Hepatocyte (in vitro differentiated cells): ENCODE measurements around the gene PARK7. TPM values are rescaled to one million over a fixed set of nuclear protein-coding genes. Genes with fewer than 3 reads are reported as not detected.

Experiments used
- DNase-seq: peaks from one replicate; pipeline ENCODE4 v3.0.0-alpha.2; 2016; ENCODE audit warnings: low spot score
- H2AFZ ChIP-seq: fragments of 200-600 bp; sonication (generic); 2 replicates; pipeline ENCODE4 v1.6.0; 2016; ENCODE audit warnings: antibody characterized with exemption, mild to moderate bottlenecking
- H3K27ac ChIP-seq: fragments of 200-600 bp; sonication (generic); 2 replicates; pipeline ENCODE4 v1.5.1; 2016; ENCODE audit warnings: mild to moderate bottlenecking
- H3K27me3 ChIP-seq: fragments of 200-600 bp; sonication (generic); 2 replicates; pipeline ENCODE4 v1.6.1; 2016
- H3K36me3 ChIP-seq: fragments of 200-600 bp; sonication (generic); replicated peaks from 2 replicates; pipeline ENCODE4 v1.5.1; 2016; ENCODE audit warnings: low read depth; ENCODE audit not compliant: insufficient read depth
- H3K4me1 ChIP-seq: fragments of 200-600 bp; sonication (generic); 2 replicates; pipeline ENCODE4 v1.5.1; 2016; ENCODE audit warnings: mild to moderate bottlenecking, moderate library complexity; ENCODE audit not compliant: insufficient read depth
- H3K4me2 ChIP-seq: fragments of 200-600 bp; sonication (generic); 2 replicates; pipeline ENCODE4 v1.6.0; 2016
- H3K4me3 ChIP-seq: fragments of 200-600 bp; sonication (generic); 2 replicates; pipeline ENCODE4 v1.5.1; 2016; ENCODE audit warnings: mild to moderate bottlenecking
- H3K79me2 ChIP-seq: fragments of 200-600 bp; sonication (generic); 2 replicates; pipeline ENCODE4 v1.6.0; 2017; ENCODE audit warnings: mild to moderate bottlenecking
- H3K9me2 ChIP-seq: fragments of 200-600 bp; sonication (generic); replicated peaks from 2 replicates; pipeline ENCODE4 v1.6.0; 2017; ENCODE audit warnings: mild to moderate bottlenecking; ENCODE audit not compliant: insufficient read depth
- H3K9me3 ChIP-seq: fragments of 200-600 bp; sonication (generic); 2 replicates; pipeline ENCODE4 v1.5.1; 2016; ENCODE audit warnings: low read depth, mild to moderate bottlenecking
- H4K20me1 ChIP-seq: fragments of 200-600 bp; sonication (generic); 2 replicates; pipeline ENCODE4 v1.6.0; 2016; ENCODE audit warnings: mild to moderate bottlenecking; ENCODE audit not compliant: insufficient read depth, poor library complexity, severe bottlenecking
- CTCF ChIP-seq: fragments of 200-600 bp; sonication (generic); IDR thresholded peaks from 2 replicates; pipeline ENCODE4 v1.5.1; 2016; ENCODE audit warnings: antibody characterized with exemption, mild to moderate bottlenecking; ENCODE audit not compliant: poor library complexity
- EZH2 ChIP-seq: fragments of 200-600 bp; sonication (generic); IDR thresholded peaks from 2 replicates; pipeline ENCODE4 v1.6.1; 2016; ENCODE audit warnings: antibody characterized with exemption, mild to moderate bottlenecking, borderline replicate concordance
- EZH2phosphoT487 ChIP-seq: fragments of 200-600 bp; sonication (generic); IDR thresholded peaks from one replicate; pipeline ENCODE4 v1.6.1; 2018; ENCODE audit warnings: antibody characterized with exemption, mild to moderate bottlenecking, low read depth, moderate library complexity; ENCODE audit not compliant: unreplicated experiment, severe bottlenecking
- WGBS: methylation state at CpG from one replicate; pipeline ENCODE4 v1.1.6; 2016; ENCODE audit warnings: low lambda C conversion rate; ENCODE audit errors: missing lambda C conversion rate; 5-methylcytosine and 5-hydroxymethylcytosine counted together
- polyA plus RNA-seq: library from polyadenylated mRNA; unstranded; fragments of >200 nt; fragmentation: Nextera tagmentation; extraction: Ambion mirVana; gene quantifications from 2 replicates; pipeline ENCODE4 v1.2.1, GENCODE V29; 2016
- total RNA-seq: library from RNA; depleted of rRNA; stranded (reverse); fragments of >200 nt; gene quantifications from 2 replicates; pipeline ENCODE4 v1.2.3, GENCODE V29; 2014

The PARK7 gene
- total and polyA plus RNA-seq, 2 experiments from 2014 or later, result 166 to 395 TPM

- Histone ChIP-seq H2AFZ (no peak overlapping the region), H3K27me3 (no peaks in the 10 kb centered on the region), H3K79me2 (peaks cover 5% of the 10 kb centered on the region), H3K36me3 (no peaks in the 10 kb centered on the region), H3K27ac (no peak overlapping the region), H4K20me1 (no peaks in the 10 kb centered on the region), H3K9me2 (no peaks in the 10 kb centered on the region), H3K9me3 (no peaks in the 10 kb centered on the region), H3K4me1 (no peaks in the 10 kb centered on the region), H3K4me3 (no peak overlapping the region), H3K4me2 (no peak overlapping the region)
- 91% methylated on average over 15 of the region's 15 CpGs for WGBS
- no peak for DNase-seq
- TF ChIP-seq EZH2, result no peak
- no peak for TF ChIP-seq EZH2phosphoT487
Measured at GRCh38 chr1:7984811-7985210, 23.3 kb downstream of the PARK7 start.

- TF ChIP-seq CTCF, result no peak
- no peak for TF ChIP-seq EZH2
- TF ChIP-seq EZH2phosphoT487, result no peak
- DNase-seq, result no peak
- Histone ChIP-seq H3K9me3 (no peaks in the 10 kb centered on the region), H3K27me3 (no peaks in the 10 kb centered on the region), H3K9me2 (no peaks in the 10 kb centered on the region), H4K20me1 (no peaks in the 10 kb centered on the region), H2AFZ (no peak overlapping the region), H3K4me3 (no peak overlapping the region), H3K4me2 (no peak overlapping the region), H3K4me1 (no peaks in the 10 kb centered on the region), H3K79me2 (peaks cover 5% of the 10 kb centered on the region), H3K36me3 (no peaks in the 10 kb centered on the region), H3K27ac (no peak overlapping the region)
- WGBS, result 89% methylated on average over 15 of the region's 15 CpGs
Measured at GRCh38 chr1:7985851-7986612, 24.5 kb downstream of the PARK7 start.

GRCh38 chr1:7987528-7987927 lies 26.0 kb downstream of the PARK7 start:
- Histone ChIP-seq H3K4me1 (no peaks in the 10 kb centered on the region), H2AFZ (no peak overlapping the region), H3K9me2 (no peaks in the 10 kb centered on the region), H3K79me2 (peaks cover 5% of the 10 kb centered on the region), H3K27ac (no peak overlapping the region), H3K4me2 (no peak overlapping the region), H3K4me3 (no peak overlapping the region), H3K9me3 (no peaks in the 10 kb centered on the region), H4K20me1 (no peaks in the 10 kb centered on the region), H3K27me3 (no peaks in the 10 kb centered on the region), H3K36me3 (no peaks in the 10 kb centered on the region)
- TF ChIP-seq CTCF, result no peak
- TF ChIP-seq EZH2phosphoT487, result no peak
- no peak for TF ChIP-seq EZH2
- WGBS, result 97% methylated on average over 7 of the region's 7 CpGs
- no peak for DNase-seq

- TF ChIP-seq EZH2 (no peak), CTCF (no peak), EZH2phosphoT487 (no peak)
- H3K27ac ChIP-seq, result no peak overlapping the region
- no peaks in the 10 kb centered on the region for H3K9me2 ChIP-seq
- no peaks in the 10 kb centered on the region for H3K4me1 ChIP-seq
- no peak overlapping the region for H3K4me2 ChIP-seq
- WGBS, result 80% methylated on average over 1 of the region's 1 CpG
- H3K36me3 ChIP-seq, result no peaks in the 10 kb centered on the region
- no peak overlapping the region for H3K4me3 ChIP-seq
- H3K9me3 ChIP-seq, result no peaks in the 10 kb centered on the region
- no peak for DNase-seq
- H4K20me1 ChIP-seq, result no peaks in the 10 kb centered on the region
- no peaks in the 10 kb centered on the region for H3K79me2 ChIP-seq
- H3K27me3 ChIP-seq, result no peaks in the 10 kb centered on the region
- no peak overlapping the region for H2AFZ ChIP-seq
Measured at GRCh38 chr1:7988576-7988975, 27.1 kb downstream of the PARK7 start.
